HEK293T (cell line): ENCODE results near the gene ARID1A.

Experiments
- ARNT ChIP-seq: fragments of 450-650 bp; IDR thresholded peaks from 2 replicates; pipeline ENCODE4 v1.6.1; 2017; ENCODE audit warnings: mild to moderate bottlenecking
- BHLHE40 ChIP-seq: fragments of 450-650 bp; IDR thresholded peaks from 2 replicates; pipeline ENCODE4 v1.6.1; 2016; ENCODE audit warnings: mild to moderate bottlenecking, moderate library complexity, borderline replicate concordance
- ELF4 ChIP-seq: fragments of 450-650 bp; IDR thresholded peaks from 2 replicates; pipeline ENCODE4 v1.6.1; 2017; ENCODE audit warnings: antibody characterized with exemption
- FOXA1 ChIP-seq: fragments of 450-650 bp; IDR thresholded peaks from 2 replicates; pipeline ENCODE4 v1.6.1; 2016; ENCODE audit warnings: mild to moderate bottlenecking
- FOXK2 ChIP-seq: fragments of 450-650 bp; IDR thresholded peaks from 2 replicates; pipeline ENCODE4 v1.6.1; 2016; ENCODE audit warnings: mild to moderate bottlenecking
- FOXM1 ChIP-seq: fragments of 450-650 bp; IDR thresholded peaks from 2 replicates; pipeline ENCODE4 v1.6.1; 2017; ENCODE audit warnings: mild to moderate bottlenecking, borderline replicate concordance
- HDGF ChIP-seq: fragments of 450-650 bp; IDR thresholded peaks from 2 replicates; pipeline ENCODE4 v1.6.1; 2017; ENCODE audit warnings: antibody characterized with exemption, borderline replicate concordance
- NFRKB ChIP-seq: fragments of 450-650 bp; IDR thresholded peaks from 2 replicates; pipeline ENCODE4 v1.6.1; 2016; ENCODE audit warnings: mild to moderate bottlenecking, moderate library complexity
- PKNOX1 ChIP-seq: fragments of 450-650 bp; IDR thresholded peaks from 2 replicates; pipeline ENCODE4 v1.6.1; 2016
- SP1 ChIP-seq: fragments of 450-650 bp; IDR thresholded peaks from 2 replicates; pipeline ENCODE4 v1.6.1; 2017
- SUZ12 ChIP-seq: fragments of 450-650 bp; IDR thresholded peaks from 2 replicates; pipeline ENCODE4 v1.6.1; 2016; ENCODE audit warnings: mild to moderate bottlenecking
- TARDBP ChIP-seq: fragments of 450-650 bp; IDR thresholded peaks from 2 replicates; pipeline ENCODE4 v1.6.1; 2016
- ZNF384 ChIP-seq: fragments of 450-650 bp; IDR thresholded peaks from 2 replicates; pipeline ENCODE4 v1.6.1; 2016

GRCh38 chr1:26780344-26780957 is 84.6 kb downstream of the ARID1A start:
- no peak for TF ChIP-seq FOXA1
- no peak for TF ChIP-seq SUZ12
- TF ChIP-seq ELF4: no peak
- TF ChIP-seq FOXK2: no peak
- no peak for TF ChIP-seq ARNT
- no peak for TF ChIP-seq SP1
- TF ChIP-seq TARDBP: no peak
- no peak for TF ChIP-seq ZNF384
- TF ChIP-seq BHLHE40: no peak
- no peak for TF ChIP-seq FOXM1
- TF ChIP-seq PKNOX1: no peak
- TF ChIP-seq HDGF: no peak
- TF ChIP-seq NFRKB: no peak
